ENCODE results near the gene FREY1.

The FREY1 gene

DNA sequence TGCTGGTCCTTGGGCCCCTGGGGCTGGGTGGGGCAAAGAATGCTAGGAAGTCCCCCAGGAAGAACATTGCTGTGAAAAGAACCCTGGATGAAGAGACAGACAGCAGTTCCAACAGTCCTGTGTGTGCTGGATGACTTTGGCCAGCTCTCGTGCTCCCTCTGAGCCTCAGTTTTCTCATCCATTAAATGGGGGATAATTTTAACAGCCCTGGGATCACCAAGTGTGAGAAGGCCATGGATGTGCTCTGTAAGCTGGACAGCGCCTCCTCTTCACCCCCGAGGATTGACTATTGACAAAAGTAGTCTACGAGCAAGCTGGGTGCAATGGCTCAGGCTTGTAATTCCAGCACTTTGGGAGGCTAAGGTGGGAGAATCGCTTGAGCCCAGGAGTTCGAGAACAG, 17.9 kb upstream of the FREY1 start:
- Histone ChIP-seq H3K9me2 (replicated peaks; ENCODE audit: low read depth, low read length) (no peaks in the 10 kb centered on the region), H3K4me3 (ENCODE audit: low read length, poor library complexity, severe bottlenecking) (no peak overlapping the region), H3K9me3 (ENCODE audit: insufficient read depth, low read depth, low read length) (no peaks in the 10 kb centered on the region), H3K79me2 (ENCODE audit: insufficient read depth, low read length) (no peaks in the 10 kb centered on the region), H3K27me3 (ENCODE audit: insufficient read depth, low read length, poor library complexity, severe bottlenecking) (no peaks in the 10 kb centered on the region), H3K9ac (ENCODE audit: low read depth, low read length, poor library complexity, severe bottlenecking) (no peak overlapping the region), H2AFZ (ENCODE audit: low read length) (no peak overlapping the region), H3F3A (ENCODE audit: low read depth) (no peaks in the 10 kb centered on the region), H3K36me3 (ENCODE audit: insufficient read depth, low read length) (no peaks in the 10 kb centered on the region), H3K4me1 (ENCODE audit: insufficient read depth, low read length, poor library complexity, severe bottlenecking) (peaks cover 13% of the 10 kb centered on the region), H3K4me2 (ENCODE audit: low read depth, low read length, poor library complexity, severe bottlenecking) (no peak overlapping the region), H4K20me1 (ENCODE audit: insufficient read depth, low read length, poor library complexity, severe bottlenecking) (no peaks in the 10 kb centered on the region)
- TF ChIP-seq, protein P1, sequence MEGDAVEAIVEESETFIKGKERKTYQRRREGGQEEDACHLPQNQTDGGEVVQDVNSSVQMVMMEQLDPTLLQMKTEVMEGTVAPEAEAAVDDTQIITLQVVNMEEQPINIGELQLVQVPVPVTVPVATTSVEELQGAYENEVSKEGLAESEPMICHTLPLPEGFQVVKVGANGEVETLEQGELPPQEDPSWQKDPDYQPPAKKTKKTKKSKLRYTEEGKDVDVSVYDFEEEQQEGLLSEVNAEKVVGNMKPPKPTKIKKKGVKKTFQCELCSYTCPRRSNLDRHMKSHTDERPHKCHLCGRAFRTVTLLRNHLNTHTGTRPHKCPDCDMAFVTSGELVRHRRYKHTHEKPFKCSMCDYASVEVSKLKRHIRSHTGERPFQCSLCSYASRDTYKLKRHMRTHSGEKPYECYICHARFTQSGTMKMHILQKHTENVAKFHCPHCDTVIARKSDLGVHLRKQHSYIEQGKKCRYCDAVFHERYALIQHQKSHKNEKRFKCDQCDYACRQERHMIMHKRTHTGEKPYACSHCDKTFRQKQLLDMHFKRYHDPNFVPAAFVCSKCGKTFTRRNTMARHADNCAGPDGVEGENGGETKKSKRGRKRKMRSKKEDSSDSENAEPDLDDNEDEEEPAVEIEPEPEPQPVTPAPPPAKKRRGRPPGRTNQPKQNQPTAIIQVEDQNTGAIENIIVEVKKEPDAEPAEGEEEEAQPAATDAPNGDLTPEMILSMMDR (conservative IDR thresholded peaks at IDR 0.05; ENCODE audit: low read length): no peak
- no peak for TF ChIP-seq EZH2phosphoT487 (IDR thresholded peaks at IDR 0.05; ENCODE audit: borderline replicate concordance)

DNA sequence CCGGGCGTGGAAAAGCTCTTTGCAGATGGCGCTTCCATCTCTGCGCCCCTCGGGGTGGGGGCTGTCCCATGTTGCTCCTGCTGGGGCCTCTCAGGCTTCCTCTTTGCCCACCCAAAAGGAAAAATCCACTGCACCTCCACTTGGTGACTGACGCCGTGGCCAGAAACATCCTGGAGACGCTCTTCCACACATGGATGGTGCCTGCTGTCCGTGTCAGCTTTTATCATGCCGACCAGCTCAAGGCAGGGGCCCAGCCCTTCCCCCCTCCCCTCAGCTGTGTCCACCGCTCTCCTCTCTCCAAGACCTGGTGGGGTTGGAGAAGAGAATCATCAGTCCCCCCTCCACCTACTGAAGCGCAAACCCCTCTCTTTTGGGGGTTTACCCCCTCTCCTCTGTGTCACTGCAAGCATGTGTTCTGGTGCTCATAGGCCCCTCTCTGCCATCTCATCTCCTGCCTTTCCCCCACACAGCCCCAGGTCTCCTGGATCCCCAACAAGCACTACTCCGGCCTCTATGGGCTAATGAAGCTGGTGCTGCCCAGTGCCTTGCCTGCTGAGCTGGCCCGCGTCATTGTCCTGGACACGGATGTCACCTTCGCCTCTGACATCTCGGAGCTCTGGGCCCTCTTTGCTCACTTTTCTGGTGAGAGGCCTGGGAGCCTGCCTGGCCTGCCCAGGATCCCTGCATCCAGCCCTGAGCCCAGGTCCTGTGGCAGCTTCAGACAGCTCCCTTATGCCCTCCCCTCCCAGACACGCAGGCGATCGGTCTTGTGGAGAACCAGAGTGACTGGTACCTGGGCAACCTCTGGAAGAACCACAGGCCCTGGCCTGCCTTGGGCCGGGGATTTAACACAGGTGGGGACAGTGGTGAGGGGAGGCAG, 17.2 kb upstream of the FREY1 start:
- Histone ChIP-seq H2AFZ (ENCODE audit: low read length) (no peak overlapping the region), H3K36me3 (ENCODE audit: insufficient read depth, low read length) (no peaks in the 10 kb centered on the region), H3K27me3 (ENCODE audit: insufficient read depth, low read length, poor library complexity, severe bottlenecking) (no peaks in the 10 kb centered on the region), H3K9me2 (replicated peaks; ENCODE audit: low read depth, low read length) (no peaks in the 10 kb centered on the region), H3K4me2 (ENCODE audit: low read depth, low read length, poor library complexity, severe bottlenecking) (no peak overlapping the region), H3K79me2 (ENCODE audit: insufficient read depth, low read length) (no peaks in the 10 kb centered on the region), H3K4me3 (ENCODE audit: low read length, poor library complexity, severe bottlenecking) (no peak overlapping the region), H3K9ac (ENCODE audit: low read depth, low read length, poor library complexity, severe bottlenecking) (no peak overlapping the region), H3K4me1 (ENCODE audit: insufficient read depth, low read length, poor library complexity, severe bottlenecking) (peaks cover 20% of the 10 kb centered on the region), H3K9me3 (ENCODE audit: insufficient read depth, low read depth, low read length) (no peaks in the 10 kb centered on the region), H4K20me1 (ENCODE audit: insufficient read depth, low read length, poor library complexity, severe bottlenecking) (no peaks in the 10 kb centered on the region), H3F3A (ENCODE audit: low read depth) (no peaks in the 10 kb centered on the region)
- no peak for TF ChIP-seq EZH2phosphoT487 (IDR thresholded peaks at IDR 0.05; ENCODE audit: borderline replicate concordance)
- TF ChIP-seq, protein P1 (conservative IDR thresholded peaks at IDR 0.05; ENCODE audit: low read length): no peak

DNA sequence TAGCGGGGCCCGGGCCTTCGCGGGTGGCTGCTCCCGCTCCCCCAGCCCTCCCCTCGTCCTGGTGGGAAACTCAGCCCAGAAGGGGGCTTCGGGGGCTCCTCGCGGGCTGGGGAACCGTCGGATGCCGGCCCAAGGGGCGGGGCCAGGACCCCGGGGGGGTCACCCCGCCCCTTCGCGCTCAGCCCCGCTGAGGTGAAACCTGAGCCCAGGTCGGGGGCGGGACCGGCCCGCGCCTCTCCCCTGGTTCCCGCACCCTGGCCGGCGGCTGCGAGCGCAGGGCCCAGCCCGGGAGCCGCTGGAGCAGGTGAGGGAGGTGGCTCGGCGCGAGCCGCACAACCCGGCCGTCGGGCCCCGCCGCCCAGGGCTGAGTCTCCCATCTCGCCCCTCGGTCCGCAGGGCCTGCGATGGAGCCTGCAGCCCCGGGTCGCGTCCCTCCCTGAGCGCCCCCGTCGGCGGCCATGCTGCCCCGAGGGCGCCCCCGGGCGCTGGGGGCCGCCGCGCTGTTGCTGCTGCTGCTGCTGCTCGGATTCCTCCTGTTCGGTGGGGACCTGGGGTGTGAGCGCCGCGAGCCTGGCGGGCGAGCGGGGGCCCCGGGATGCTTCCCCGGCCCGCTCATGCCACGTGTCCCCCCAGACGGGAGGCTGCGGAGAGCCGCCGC, 15.5 kb upstream of the FREY1 start, which contains the start of gene LARGE2:
Gene LARGE2, plus strand, starts transcription at position 232 of the 658 bp plus-strand sequence. Its CDS starts 227 bp downstream, at position 459.
- Histone ChIP-seq H3K36me3 (ENCODE audit: insufficient read depth, low read length) (no peaks in the 10 kb centered on the region), H3K4me1 (ENCODE audit: insufficient read depth, low read length, poor library complexity, severe bottlenecking) (peaks cover 23% of the 10 kb centered on the region), H3K27me3 (ENCODE audit: insufficient read depth, low read length, poor library complexity, severe bottlenecking) (no peaks in the 10 kb centered on the region), H2AFZ (ENCODE audit: low read length) (no peak within 1 kb of the TSS), H3K9me2 (replicated peaks; ENCODE audit: low read depth, low read length) (no peaks in the 10 kb centered on the region), H3K4me2 (ENCODE audit: low read depth, low read length, poor library complexity, severe bottlenecking) (no peak within 1 kb of the TSS), H3K9me3 (ENCODE audit: insufficient read depth, low read depth, low read length) (no peaks in the 10 kb centered on the region), H3F3A (ENCODE audit: low read depth) (peaks cover under 1% of the 10 kb centered on the region; the same call in 1 of the 2 replicates), H4K20me1 (ENCODE audit: insufficient read depth, low read length, poor library complexity, severe bottlenecking) (peaks cover 1% of the 10 kb centered on the region), H3K79me2 (ENCODE audit: insufficient read depth, low read length) (peaks cover 1% of the 10 kb centered on the region), H3K4me3 (ENCODE audit: low read length, poor library complexity, severe bottlenecking) (no peak within 1 kb of the TSS), H3K9ac (ENCODE audit: low read depth, low read length, poor library complexity, severe bottlenecking) (no peak within 1 kb of the TSS)
- TF ChIP-seq, protein P1 (conservative IDR thresholded peaks at IDR 0.05; ENCODE audit: low read length): no peak
- TF ChIP-seq EZH2phosphoT487 (IDR thresholded peaks at IDR 0.05; ENCODE audit: borderline replicate concordance): no peak

Data from Loucy (cell line).